ENCODE measurements around the gene CLASRP. TPM values are rescaled to one million over a fixed set of nuclear protein-coding genes. Genes with fewer than 3 reads are reported as not detected.

Gene CLASRP
- total RNA-seq, 1 experiment from 2014 or later: 38.9 TPM

DNA sequence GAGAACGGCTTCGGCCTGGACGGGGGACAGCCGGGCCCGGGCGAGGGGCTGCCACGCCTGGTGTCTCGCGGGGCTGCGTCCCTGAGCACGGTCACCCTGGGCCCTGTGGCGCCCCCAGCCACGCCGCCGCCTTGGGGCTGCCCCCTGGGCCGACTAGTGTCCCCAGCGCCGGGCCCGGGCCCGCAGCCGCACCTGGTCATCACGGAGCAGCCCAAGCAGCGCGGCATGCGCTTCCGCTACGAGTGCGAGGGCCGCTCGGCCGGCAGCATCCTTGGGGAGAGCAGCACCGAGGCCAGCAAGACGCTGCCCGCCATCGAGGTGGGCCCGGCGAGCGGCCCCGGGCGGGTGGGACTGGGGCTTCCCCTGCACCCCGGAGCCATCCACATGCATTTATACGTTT is 26.9 kb upstream of the CLASRP start:
- TF ChIP-seq EZH2phosphoT487 (IDR thresholded peaks at IDR 0.05; ENCODE audit: borderline replicate concordance, low read length) (no peak), EZH2 (IDR thresholded peaks at IDR 0.05; ENCODE audit: low read length, unreplicated experiment) (no peak)
- TF ChIP-seq, protein P1, sequence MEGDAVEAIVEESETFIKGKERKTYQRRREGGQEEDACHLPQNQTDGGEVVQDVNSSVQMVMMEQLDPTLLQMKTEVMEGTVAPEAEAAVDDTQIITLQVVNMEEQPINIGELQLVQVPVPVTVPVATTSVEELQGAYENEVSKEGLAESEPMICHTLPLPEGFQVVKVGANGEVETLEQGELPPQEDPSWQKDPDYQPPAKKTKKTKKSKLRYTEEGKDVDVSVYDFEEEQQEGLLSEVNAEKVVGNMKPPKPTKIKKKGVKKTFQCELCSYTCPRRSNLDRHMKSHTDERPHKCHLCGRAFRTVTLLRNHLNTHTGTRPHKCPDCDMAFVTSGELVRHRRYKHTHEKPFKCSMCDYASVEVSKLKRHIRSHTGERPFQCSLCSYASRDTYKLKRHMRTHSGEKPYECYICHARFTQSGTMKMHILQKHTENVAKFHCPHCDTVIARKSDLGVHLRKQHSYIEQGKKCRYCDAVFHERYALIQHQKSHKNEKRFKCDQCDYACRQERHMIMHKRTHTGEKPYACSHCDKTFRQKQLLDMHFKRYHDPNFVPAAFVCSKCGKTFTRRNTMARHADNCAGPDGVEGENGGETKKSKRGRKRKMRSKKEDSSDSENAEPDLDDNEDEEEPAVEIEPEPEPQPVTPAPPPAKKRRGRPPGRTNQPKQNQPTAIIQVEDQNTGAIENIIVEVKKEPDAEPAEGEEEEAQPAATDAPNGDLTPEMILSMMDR (conservative IDR thresholded peaks at IDR 0.05; ENCODE audit: low read depth, low read length): no peak
- intact Hi-C loops (cut with micrococcal nuclease): loop anchor here (10.0 kb wide), 1 partner anchor 243 kb away; the partner anchor contains the start of gene MARK4

DNA sequence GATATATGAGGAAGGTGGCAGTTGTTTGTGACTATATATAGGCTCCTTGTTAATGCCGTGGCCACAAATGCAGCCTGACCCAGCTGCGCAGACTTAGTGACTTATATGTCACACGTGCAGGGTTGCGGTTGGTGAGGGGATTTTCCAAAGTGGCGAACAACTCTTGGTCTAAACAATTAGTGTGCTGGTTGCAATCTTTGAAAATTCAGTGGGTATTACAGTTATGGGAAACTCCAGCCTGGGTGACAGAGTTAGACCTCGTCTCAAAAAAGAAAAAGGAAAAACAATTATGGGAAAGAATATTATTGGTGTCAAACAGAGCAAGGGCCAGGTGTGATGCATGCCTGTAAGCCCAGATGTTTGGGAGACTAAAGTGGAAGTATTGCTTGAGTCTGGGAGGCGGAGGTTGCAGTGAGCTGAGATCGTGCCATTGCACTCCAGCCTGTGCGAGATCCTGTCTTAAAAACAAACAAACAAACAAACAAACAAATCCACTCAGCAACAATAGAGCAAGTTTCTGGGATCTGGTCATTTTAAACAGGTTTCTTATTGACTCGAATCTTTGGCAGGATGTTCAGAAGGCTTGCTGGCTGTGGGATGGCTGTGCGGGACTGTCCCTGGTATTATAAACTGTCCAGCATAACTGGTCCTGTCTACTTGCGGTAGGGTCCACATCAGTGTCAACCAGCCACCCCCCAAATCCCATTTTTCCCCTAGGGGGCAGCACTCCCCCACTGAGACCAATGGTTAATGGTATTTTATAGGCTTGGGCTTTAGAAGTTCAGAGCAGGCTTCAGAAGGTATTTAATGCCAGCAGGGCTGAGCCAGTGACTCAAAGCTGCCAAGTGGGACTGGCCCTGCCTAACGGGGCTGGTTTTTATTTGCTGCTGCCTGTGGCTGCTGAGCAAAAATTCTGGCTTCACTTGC is 22.2 kb upstream of the CLASRP start:
- ATAC-seq: peak; percentile 97
- H3K79me2 ChIP-seq (ENCODE audit: low read length): no peaks in the 10 kb centered on the region
- no peaks in the 10 kb centered on the region for H3K4me1 ChIP-seq (ENCODE audit: insufficient read depth, low read length)
- no peak overlapping the region for H2AFZ ChIP-seq (ENCODE audit: low read length)
- TF ChIP-seq EZH2phosphoT487 (IDR thresholded peaks at IDR 0.05; ENCODE audit: borderline replicate concordance, low read length) (no peak), EZH2 (IDR thresholded peaks at IDR 0.05; ENCODE audit: low read length, unreplicated experiment) (no peak)
- TF ChIP-seq, protein P1 (conservative IDR thresholded peaks at IDR 0.05; ENCODE audit: low read depth, low read length): peak; percentile 66
- no peak overlapping the region for H3K9ac ChIP-seq (ENCODE audit: low read length)
- intact Hi-C loops (cut with micrococcal nuclease): loop anchor here (10.0 kb wide), 1 partner anchor 238 kb away; the partner anchor contains the start of gene MARK4
- H3K4me3 ChIP-seq (ENCODE audit: low read length): no peak overlapping the region
- no peaks in the 10 kb centered on the region for H4K20me1 ChIP-seq (ENCODE audit: low read length)
- H3K9me3 ChIP-seq (ENCODE audit: low read length): no peaks in the 10 kb centered on the region
- H3K27ac ChIP-seq (ENCODE audit: low read length): no peak overlapping the region
- DNase-seq: peak; percentile 72
- ChIA-PET CTCF (interaction anchor here (0.6 kb wide), 1 partner anchor 22 kb away, joined by 3 read pairs; the partner anchor contains the start of gene CLASRP), POLR2A (ENCODE audit: unreplicated experiment) (no interaction called here)
- H3K36me3 ChIP-seq (ENCODE audit: low read depth, low read length): no peaks in the 10 kb centered on the region
- no TSS peak for BruUV-seq (replicated peaks)
- no peaks in the 10 kb centered on the region for H3K27me3 ChIP-seq (ENCODE audit: low read length)
- no peaks in the 10 kb centered on the region for H3F3A ChIP-seq (ENCODE audit: low read length, unreplicated experiment)
- H3K9me2 ChIP-seq (replicated peaks; ENCODE audit: low read length): no peaks in the 10 kb centered on the region
- no peak overlapping the region for H3K4me2 ChIP-seq (ENCODE audit: low read length)

More for the DNA sequence above, 26.9 kb upstream of the CLASRP start:
- no peaks in the 10 kb centered on the region for H3K27me3 ChIP-seq (ENCODE audit: low read length)
- H3F3A ChIP-seq (ENCODE audit: low read length, unreplicated experiment): no peaks in the 10 kb centered on the region
- no peaks in the 10 kb centered on the region for H3K9me2 ChIP-seq (replicated peaks; ENCODE audit: low read length)
- no peak overlapping the region for H2AFZ ChIP-seq (ENCODE audit: low read length)
- no peak overlapping the region for H3K27ac ChIP-seq (ENCODE audit: low read length)
- DNase-seq (no peak), ATAC-seq (no peak)
- H3K79me2 ChIP-seq (ENCODE audit: low read length): no peaks in the 10 kb centered on the region
- CTCF ChIA-PET: no interaction called here
- H3K9ac ChIP-seq (ENCODE audit: low read length): no peak overlapping the region
- H3K4me2 ChIP-seq (ENCODE audit: low read length): no peak overlapping the region
- no TSS peak for BruUV-seq (replicated peaks)
- no peaks in the 10 kb centered on the region for H4K20me1 ChIP-seq (ENCODE audit: low read length)
- H3K9me3 ChIP-seq (ENCODE audit: low read length): no peaks in the 10 kb centered on the region
- no peaks in the 10 kb centered on the region for H3K36me3 ChIP-seq (ENCODE audit: low read depth, low read length)
- POLR2A ChIA-PET (ENCODE audit: unreplicated experiment): no interaction called here
- H3K4me3 ChIP-seq (ENCODE audit: low read length): no peak overlapping the region
- H3K4me1 ChIP-seq (ENCODE audit: insufficient read depth, low read length): no peaks in the 10 kb centered on the region

DNA sequence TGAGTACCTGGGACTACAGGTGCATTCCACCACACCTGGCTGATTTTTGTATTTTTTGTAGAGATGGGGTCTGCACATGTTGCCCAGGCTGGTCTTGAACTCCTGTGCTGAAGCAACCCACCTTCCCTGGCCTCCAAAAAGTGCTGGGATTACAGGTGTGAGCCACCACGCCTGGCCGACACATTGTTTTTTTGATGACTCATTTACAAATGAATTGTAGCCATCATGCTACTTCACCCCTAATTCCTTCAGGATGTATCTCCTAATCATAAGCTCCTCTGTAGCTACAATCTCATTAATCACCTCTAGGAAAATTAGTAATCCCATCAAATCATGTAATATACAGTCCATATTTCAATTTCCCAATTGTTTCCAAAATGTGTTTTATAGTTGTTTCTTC is 19.7 kb upstream of the CLASRP start:
- ChIA-PET POLR2A (ENCODE audit: unreplicated experiment) (no interaction called here), CTCF (no interaction called here)
- TF ChIP-seq, protein P1 (conservative IDR thresholded peaks at IDR 0.05; ENCODE audit: low read depth, low read length): no peak
- TF ChIP-seq EZH2phosphoT487 (IDR thresholded peaks at IDR 0.05; ENCODE audit: borderline replicate concordance, low read length): no peak
- TF ChIP-seq EZH2 (IDR thresholded peaks at IDR 0.05; ENCODE audit: low read length, unreplicated experiment): no peak
- no TSS peak for BruUV-seq (replicated peaks)
- ATAC-seq (no peak), DNase-seq (no peak)
- Histone ChIP-seq H3K9me3 (ENCODE audit: low read length) (no peaks in the 10 kb centered on the region), H3K4me3 (ENCODE audit: low read length) (no peak overlapping the region), H3K4me2 (ENCODE audit: low read length) (no peak overlapping the region), H3K79me2 (ENCODE audit: low read length) (no peaks in the 10 kb centered on the region), H3K9ac (ENCODE audit: low read length) (no peak overlapping the region), H3K27me3 (ENCODE audit: low read length) (no peaks in the 10 kb centered on the region), H3K36me3 (ENCODE audit: low read depth, low read length) (no peaks in the 10 kb centered on the region), H3K4me1 (ENCODE audit: insufficient read depth, low read length) (no peaks in the 10 kb centered on the region), H4K20me1 (ENCODE audit: low read length) (no peaks in the 10 kb centered on the region), H3K27ac (ENCODE audit: low read length) (no peak overlapping the region), H3K9me2 (replicated peaks; ENCODE audit: low read length) (no peaks in the 10 kb centered on the region), H2AFZ (ENCODE audit: low read length) (no peak overlapping the region), H3F3A (ENCODE audit: low read length, unreplicated experiment) (no peaks in the 10 kb centered on the region)
- intact Hi-C loops (cut with micrococcal nuclease): loop anchor here (10.0 kb wide), 1 partner anchor 236 kb away; the partner anchor contains the start of gene MARK4

Measured in PC-3 (cell line).